Hepatocyte (in vitro differentiated cells): ENCODE measurements around the gene VWA3A. TPM values are rescaled to one million over a fixed set of nuclear protein-coding genes. Genes with fewer than 3 reads are reported as not detected.

Experiments
- DNase-seq: peaks from one replicate; pipeline ENCODE4 v3.0.0-alpha.2; 2016; ENCODE audit warnings: low spot score
- H2AFZ ChIP-seq: fragments of 200-600 bp; sonication (generic); 2 replicates; pipeline ENCODE4 v1.6.0; 2016; ENCODE audit warnings: antibody characterized with exemption, mild to moderate bottlenecking
- H3K27ac ChIP-seq: fragments of 200-600 bp; sonication (generic); 2 replicates; pipeline ENCODE4 v1.5.1; 2016; ENCODE audit warnings: mild to moderate bottlenecking
- H3K27me3 ChIP-seq: fragments of 200-600 bp; sonication (generic); 2 replicates; pipeline ENCODE4 v1.6.1; 2016
- H3K36me3 ChIP-seq: fragments of 200-600 bp; sonication (generic); replicated peaks from 2 replicates; pipeline ENCODE4 v1.5.1; 2016; ENCODE audit warnings: low read depth; ENCODE audit not compliant: insufficient read depth
- H3K4me1 ChIP-seq: fragments of 200-600 bp; sonication (generic); 2 replicates; pipeline ENCODE4 v1.5.1; 2016; ENCODE audit warnings: mild to moderate bottlenecking, moderate library complexity; ENCODE audit not compliant: insufficient read depth
- H3K4me2 ChIP-seq: fragments of 200-600 bp; sonication (generic); 2 replicates; pipeline ENCODE4 v1.6.0; 2016
- H3K4me3 ChIP-seq: fragments of 200-600 bp; sonication (generic); 2 replicates; pipeline ENCODE4 v1.5.1; 2016; ENCODE audit warnings: mild to moderate bottlenecking
- H3K79me2 ChIP-seq: fragments of 200-600 bp; sonication (generic); 2 replicates; pipeline ENCODE4 v1.6.0; 2017; ENCODE audit warnings: mild to moderate bottlenecking
- H3K9me2 ChIP-seq: fragments of 200-600 bp; sonication (generic); replicated peaks from 2 replicates; pipeline ENCODE4 v1.6.0; 2017; ENCODE audit warnings: mild to moderate bottlenecking; ENCODE audit not compliant: insufficient read depth
- H3K9me3 ChIP-seq: fragments of 200-600 bp; sonication (generic); 2 replicates; pipeline ENCODE4 v1.5.1; 2016; ENCODE audit warnings: low read depth, mild to moderate bottlenecking
- H4K20me1 ChIP-seq: fragments of 200-600 bp; sonication (generic); 2 replicates; pipeline ENCODE4 v1.6.0; 2016; ENCODE audit warnings: mild to moderate bottlenecking; ENCODE audit not compliant: insufficient read depth, poor library complexity, severe bottlenecking
- EZH2 ChIP-seq: fragments of 200-600 bp; sonication (generic); IDR thresholded peaks from 2 replicates; pipeline ENCODE4 v1.6.1; 2016; ENCODE audit warnings: antibody characterized with exemption, mild to moderate bottlenecking, borderline replicate concordance
- EZH2phosphoT487 ChIP-seq: fragments of 200-600 bp; sonication (generic); IDR thresholded peaks from one replicate; pipeline ENCODE4 v1.6.1; 2018; ENCODE audit warnings: antibody characterized with exemption, mild to moderate bottlenecking, low read depth, moderate library complexity; ENCODE audit not compliant: unreplicated experiment, severe bottlenecking
- WGBS: methylation state at CpG from one replicate; pipeline ENCODE4 v1.1.6; 2016; ENCODE audit warnings: low lambda C conversion rate; ENCODE audit errors: missing lambda C conversion rate; 5-methylcytosine and 5-hydroxymethylcytosine counted together
- polyA plus RNA-seq: library from polyadenylated mRNA; unstranded; fragments of >200 nt; fragmentation: Nextera tagmentation; extraction: Ambion mirVana; gene quantifications from 2 replicates; pipeline ENCODE4 v1.2.1, GENCODE V29; 2016
- total RNA-seq: library from RNA; depleted of rRNA; stranded (reverse); fragments of >200 nt; gene quantifications from 2 replicates; pipeline ENCODE4 v1.2.3, GENCODE V29; 2014
- TF ChIP-seq, protein P1 (sequence below): fragments of 200-600 bp; sonication (generic); IDR thresholded peaks from 2 replicates; pipeline ENCODE4 v1.5.1; 2016; ENCODE audit warnings: antibody characterized with exemption, mild to moderate bottlenecking; ENCODE audit not compliant: poor library complexity

VWA3A gene
- total and polyA plus RNA-seq, 2 experiments from 2014 or later = 0.03 TPM; not detected in 1

DNA sequence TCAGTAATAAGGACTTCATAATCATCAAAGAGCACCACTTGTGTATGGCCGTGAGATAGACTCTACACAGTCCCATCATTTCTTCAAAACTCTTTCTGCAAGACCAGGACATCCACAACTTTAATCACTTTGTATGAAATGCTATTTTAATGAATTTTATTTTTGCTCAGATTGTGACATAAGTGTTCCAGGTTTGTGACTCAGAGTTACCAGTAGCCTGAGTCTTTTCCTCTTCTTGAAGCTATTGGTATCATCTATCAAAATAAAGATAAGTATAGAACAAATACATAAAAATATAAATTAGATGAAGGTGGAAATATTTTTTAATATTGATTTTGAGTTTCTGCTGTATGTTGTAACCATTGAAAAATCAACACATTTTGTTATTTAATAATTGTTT lies 16.6 kb upstream of the VWA3A start:
- Histone ChIP-seq H3K36me3 (no peaks in the 10 kb centered on the region), H3K9me3 (no peaks in the 10 kb centered on the region), H3K4me3 (no peak overlapping the region), H3K27me3 (no peaks in the 10 kb centered on the region), H4K20me1 (no peaks in the 10 kb centered on the region), H3K9me2 (no peaks in the 10 kb centered on the region), H3K79me2 (no peaks in the 10 kb centered on the region), H3K4me2 (no peak overlapping the region), H3K4me1 (no peaks in the 10 kb centered on the region), H3K27ac (no peak overlapping the region), H2AFZ (no peak overlapping the region)
- WGBS = 100% methylated on average over 1 of the region's 1 CpG
- DNase-seq = no peak
- TF ChIP-seq EZH2phosphoT487 = no peak
- no peak for TF ChIP-seq EZH2
- TF ChIP-seq, protein P1, sequence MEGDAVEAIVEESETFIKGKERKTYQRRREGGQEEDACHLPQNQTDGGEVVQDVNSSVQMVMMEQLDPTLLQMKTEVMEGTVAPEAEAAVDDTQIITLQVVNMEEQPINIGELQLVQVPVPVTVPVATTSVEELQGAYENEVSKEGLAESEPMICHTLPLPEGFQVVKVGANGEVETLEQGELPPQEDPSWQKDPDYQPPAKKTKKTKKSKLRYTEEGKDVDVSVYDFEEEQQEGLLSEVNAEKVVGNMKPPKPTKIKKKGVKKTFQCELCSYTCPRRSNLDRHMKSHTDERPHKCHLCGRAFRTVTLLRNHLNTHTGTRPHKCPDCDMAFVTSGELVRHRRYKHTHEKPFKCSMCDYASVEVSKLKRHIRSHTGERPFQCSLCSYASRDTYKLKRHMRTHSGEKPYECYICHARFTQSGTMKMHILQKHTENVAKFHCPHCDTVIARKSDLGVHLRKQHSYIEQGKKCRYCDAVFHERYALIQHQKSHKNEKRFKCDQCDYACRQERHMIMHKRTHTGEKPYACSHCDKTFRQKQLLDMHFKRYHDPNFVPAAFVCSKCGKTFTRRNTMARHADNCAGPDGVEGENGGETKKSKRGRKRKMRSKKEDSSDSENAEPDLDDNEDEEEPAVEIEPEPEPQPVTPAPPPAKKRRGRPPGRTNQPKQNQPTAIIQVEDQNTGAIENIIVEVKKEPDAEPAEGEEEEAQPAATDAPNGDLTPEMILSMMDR = no peak

DNA sequence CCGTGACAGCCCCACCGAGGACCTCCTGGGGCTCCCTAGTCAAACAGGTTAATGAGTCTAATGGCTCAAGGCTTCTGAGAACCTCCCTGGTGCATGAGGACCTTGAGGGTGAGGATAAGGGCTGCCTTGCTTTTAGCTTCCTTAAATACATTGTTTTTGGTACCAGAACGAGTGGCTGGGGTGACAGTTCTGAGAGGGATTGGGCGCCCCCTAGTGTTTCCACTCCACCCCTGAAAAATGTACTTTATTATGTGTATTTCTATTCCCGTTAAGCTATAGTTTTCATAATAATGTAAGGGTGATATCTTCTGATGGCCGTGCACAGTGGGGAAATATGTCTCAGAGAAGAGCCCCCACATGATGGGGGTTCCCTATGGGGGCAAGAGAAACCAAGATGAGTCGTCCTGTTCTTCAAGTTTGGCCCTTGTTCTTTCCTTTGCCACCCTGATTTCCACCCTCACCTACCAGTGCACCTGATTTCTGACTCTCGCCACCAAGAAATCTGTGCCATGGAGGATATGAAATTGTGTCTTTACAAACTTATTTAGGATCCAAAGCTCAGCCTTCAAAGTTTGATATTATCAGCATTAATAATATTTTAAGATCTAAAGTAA lies 14.5 kb upstream of the VWA3A start:
- no peak overlapping the region for H3K4me2 ChIP-seq
- TF ChIP-seq EZH2 (no peak), EZH2phosphoT487 (no peak)
- TF ChIP-seq, protein P1 = peak; percentile 80
- no peak overlapping the region for H2AFZ ChIP-seq
- no peaks in the 10 kb centered on the region for H3K9me2 ChIP-seq
- no peaks in the 10 kb centered on the region for H3K9me3 ChIP-seq
- H4K20me1 ChIP-seq = no peaks in the 10 kb centered on the region
- WGBS = 43% methylated on average over 8 of the region's 8 CpGs
- no peaks in the 10 kb centered on the region for H3K36me3 ChIP-seq
- H3K4me3 ChIP-seq = no peak overlapping the region
- H3K4me1 ChIP-seq = no peaks in the 10 kb centered on the region
- no peak overlapping the region for H3K27ac ChIP-seq
- peak; percentile 77 for DNase-seq
- no peaks in the 10 kb centered on the region for H3K27me3 ChIP-seq
- H3K79me2 ChIP-seq = no peaks in the 10 kb centered on the region

DNA sequence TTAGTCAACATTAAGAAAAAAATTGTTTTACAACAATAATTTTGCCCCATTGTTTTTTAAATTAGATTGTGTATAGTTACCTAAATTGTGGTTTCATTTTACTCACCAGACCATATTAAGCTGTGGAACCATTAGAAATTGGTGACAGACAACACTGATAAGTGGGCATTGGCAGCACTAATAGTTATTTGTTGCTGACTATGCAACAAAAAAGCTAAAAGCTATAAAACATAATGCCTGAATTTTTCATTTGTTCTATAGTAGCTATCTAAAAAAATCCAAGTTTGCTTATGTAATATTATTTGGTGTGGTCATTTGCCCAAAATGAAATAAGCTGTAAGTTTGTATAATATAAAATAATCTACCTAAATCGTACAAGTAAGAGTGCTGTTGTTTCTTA lies 13.7 kb upstream of the VWA3A start:
- no peak overlapping the region for H3K27ac ChIP-seq
- WGBS = 76% methylated on average over 1 of the region's 1 CpG
- no peak overlapping the region for H2AFZ ChIP-seq
- TF ChIP-seq EZH2phosphoT487 (no peak), EZH2 (no peak)
- TF ChIP-seq, protein P1 = no peak
- no peaks in the 10 kb centered on the region for H3K4me1 ChIP-seq
- H3K4me3 ChIP-seq = no peak overlapping the region
- H3K27me3 ChIP-seq = no peaks in the 10 kb centered on the region
- H3K9me3 ChIP-seq = no peaks in the 10 kb centered on the region
- H3K9me2 ChIP-seq = no peaks in the 10 kb centered on the region
- no peak overlapping the region for H3K4me2 ChIP-seq
- no peaks in the 10 kb centered on the region for H4K20me1 ChIP-seq
- no peaks in the 10 kb centered on the region for H3K36me3 ChIP-seq
- DNase-seq = no peak
- no peaks in the 10 kb centered on the region for H3K79me2 ChIP-seq
